GM23338 (cell line): ENCODE results near the gene DOCK1. TPM values are rescaled to one million over a fixed set of nuclear protein-coding genes. Genes with fewer than 3 reads are reported as not detected.

Experiments used
- ATAC-seq: fragments of 200-7000 bp; cut with Tn5 transposase; 3 replicates; pipeline ENCODE4 v1.9.1; 2020
- DNase-seq: peaks from one replicate; pipeline ENCODE4 v3.0.0-alpha.2; 2015; ENCODE audit warnings: low spot score
- H2AFZ ChIP-seq: fragments of 200-600 bp; sonication (generic); 2 replicates; pipeline ENCODE4 v1.8.0; 2016; ENCODE audit warnings: antibody characterized with exemption, mild to moderate bottlenecking, moderate library complexity
- H3F3A ChIP-seq: fragments of 200-600 bp; sonication (generic); replicated peaks from 2 replicates; pipeline ENCODE4 v1.8.0; 2017; ENCODE audit warnings: antibody characterized with exemption, mixed run types, low read depth
- H3K27ac ChIP-seq: fragments of 200-600 bp; sonication (generic); 2 replicates; pipeline ENCODE4 v1.6.1; 2016; ENCODE audit warnings: low read depth
- H3K27me3 ChIP-seq: fragments of 200-600 bp; sonication (generic); 2 replicates; pipeline ENCODE4 v1.8.0; 2016; ENCODE audit warnings: mild to moderate bottlenecking, mixed run types, moderate library complexity; ENCODE audit not compliant: insufficient read depth
- H3K36me3 ChIP-seq: fragments of 200-600 bp; sonication (generic); 2 replicates; pipeline ENCODE4 v1.8.0; 2016; ENCODE audit warnings: mild to moderate bottlenecking; ENCODE audit not compliant: insufficient read depth
- H3K4me1 ChIP-seq: fragments of 200-600 bp; sonication (generic); 2 replicates; pipeline ENCODE4 v1.8.0; 2016; ENCODE audit warnings: mild to moderate bottlenecking, moderate library complexity; ENCODE audit not compliant: insufficient read depth
- H3K4me2 ChIP-seq: fragments of 200-600 bp; sonication (generic); 2 replicates; pipeline ENCODE4 v1.7.1; 2017; ENCODE audit warnings: mixed run types
- H3K4me3 ChIP-seq: fragments of 200-600 bp; sonication (generic); 2 replicates; pipeline ENCODE4 v1.6.1; 2016; ENCODE audit warnings: mixed run types
- H3K79me2 ChIP-seq: fragments of 200-600 bp; sonication (generic); replicated peaks from 2 replicates; pipeline ENCODE4 v1.8.0; 2017; ENCODE audit warnings: mild to moderate bottlenecking; ENCODE audit not compliant: insufficient read depth
- H3K9me2 ChIP-seq: fragments of 200-600 bp; sonication (generic); 2 replicates; pipeline ENCODE4 v1.8.0; 2017; ENCODE audit not compliant: insufficient read depth
- H4K20me1 ChIP-seq: fragments of 200-600 bp; sonication (generic); replicated peaks from 2 replicates; pipeline ENCODE4 v1.8.0; 2017; ENCODE audit warnings: mild to moderate bottlenecking; ENCODE audit not compliant: insufficient read depth
- H3K27ac Mint-ChIP-seq: 2 replicates; pipeline ENCODE4 v1.8.0; 2020; ENCODE audit warnings: inconsistent platforms, mild to moderate bottlenecking, moderate library complexity, mixed read lengths
- H3K27me3 Mint-ChIP-seq: 3 replicates; pipeline ENCODE4 v1.8.0; 2022; ENCODE audit warnings: low read depth, mild to moderate bottlenecking, moderate library complexity, mixed read lengths, inconsistent platforms; ENCODE audit not compliant: insufficient read depth, poor library complexity
- H3K36me3 Mint-ChIP-seq: 3 replicates; pipeline ENCODE4 v1.8.0; 2021; ENCODE audit warnings: low read depth, mild to moderate bottlenecking, inconsistent platforms, moderate library complexity, mixed read lengths
- H3K4me1 Mint-ChIP-seq: 3 replicates; pipeline ENCODE4 v1.8.0; 2020; ENCODE audit warnings: mild to moderate bottlenecking, inconsistent platforms, mixed read lengths
- H3K4me3 Mint-ChIP-seq: 3 replicates; pipeline ENCODE4 v1.8.0; 2021; ENCODE audit warnings: moderate library complexity, mild to moderate bottlenecking, inconsistent platforms, mixed read lengths
- H3K9me3 Mint-ChIP-seq: 3 replicates; pipeline ENCODE4 v1.8.0; 2020; ENCODE audit warnings: moderate library complexity, mild to moderate bottlenecking, inconsistent platforms, mixed read lengths
- CREB1 ChIP-seq: fragments of 250-450 bp; sonication (Bioruptor Pico); IDR thresholded peaks from 2 replicates; pipeline ENCODE4 v1.5.0; 2020; ENCODE audit warnings: low read depth, mild to moderate bottlenecking, moderate library complexity
- EZH2 ChIP-seq: fragments of 200-600 bp; sonication (generic); IDR thresholded peaks from one replicate; pipeline ENCODE4 v1.8.0; 2017; ENCODE audit warnings: antibody characterized with exemption, mild to moderate bottlenecking, low read depth; ENCODE audit not compliant: unreplicated experiment
- EZH2phosphoT487 ChIP-seq: fragments of 200-600 bp; sonication (generic); IDR thresholded peaks from one replicate; pipeline ENCODE4 v1.8.1; 2018; ENCODE audit warnings: antibody characterized with exemption; ENCODE audit not compliant: unreplicated experiment
- NANOG ChIP-seq: IDR thresholded peaks from 2 replicates; pipeline ENCODE4 v1.6.1; 2016; ENCODE audit warnings: antibody characterized with exemption, borderline replicate concordance
- POLR2AphosphoS5 ChIP-seq: IDR thresholded peaks from 2 replicates; pipeline ENCODE4 v1.6.1; 2016; ENCODE audit warnings: antibody characterized with exemption, low read depth
- STAT1 ChIP-seq: IDR thresholded peaks from one replicate; pipeline ENCODE4 v1.6.1; 2016; ENCODE audit warnings: antibody characterized with exemption; ENCODE audit not compliant: unreplicated experiment
- ZNF331 ChIP-seq: fragments of 250-450 bp; sonication (Bioruptor Pico); IDR thresholded peaks from 2 replicates; pipeline ENCODE4 v1.5.0; 2020; ENCODE audit warnings: low read depth, mild to moderate bottlenecking, moderate library complexity
- ZNF462 ChIP-seq: fragments of 250-450 bp; sonication (Bioruptor Pico); IDR thresholded peaks from 2 replicates; pipeline ENCODE4 v1.5.0; 2020; ENCODE audit warnings: mild to moderate bottlenecking, moderate library complexity
- polyA plus RNA-seq: library from polyadenylated mRNA; unstranded; fragments of >200 nt; fragmentation: Nextera tagmentation; extraction: Ambion mirVana; gene quantifications from 2 replicates; pipeline ENCODE4 v1.2.1, GENCODE V29; 2016
- total RNA-seq: library from RNA; depleted of rRNA; stranded (reverse); fragments of >200 nt; shearing (Covaris generic); gene quantifications from 2 replicates; pipeline ENCODE4 v1.2.3, GENCODE V29; 2014
- TF ChIP-seq, protein P1 (sequence below), 2 experiments: fragments of 200-600 bp in 1 of 2; sonication (generic) in 1 of 2; conservative IDR thresholded peaks; 2 replicates each; pipeline versions ENCODE4 v1.5.1 to v1.6.1; 2016 to 2017; ENCODE audit warnings: antibody characterized with exemption in 2 of 2, low read depth in 2 of 2, mild to moderate bottlenecking in 2 of 2, moderate library complexity in 1 of 2

Gene DOCK1
- total and polyA plus RNA-seq, 2 experiments from 2014 or later: 13.2 to 55.3 TPM

GRCh38 chr10:127464561-127464960 lies 559.3 kb downstream of the DOCK1 start:
- Mint-ChIP-seq H3K4me3 (no peak overlapping the region), H3K27me3 (peaks cover 4% of the 10 kb centered on the region), H3K9me3 (peaks cover 9% of the 10 kb centered on the region; the same call in 2 of the 3 replicates), H3K27ac (no peak overlapping the region), H3K4me1 (no peaks in the 10 kb centered on the region), H3K36me3 (no peaks in the 10 kb centered on the region; the same call in 2 of the 3 replicates)
- no peak overlapping the region for H2AFZ ChIP-seq
- no peaks in the 10 kb centered on the region for H4K20me1 ChIP-seq
- H3K27ac ChIP-seq: no peak overlapping the region
- no peaks in the 10 kb centered on the region for H3K4me1 ChIP-seq
- no peaks in the 10 kb centered on the region; the same call in 1 of the 2 replicates for H3K36me3 ChIP-seq
- ATAC-seq (no peak), DNase-seq (no peak)
- H3K4me3 ChIP-seq: no peak overlapping the region
- H3F3A ChIP-seq: no peaks in the 10 kb centered on the region
- H3K79me2 ChIP-seq: no peaks in the 10 kb centered on the region
- H3K4me2 ChIP-seq: no peak overlapping the region
- 0 out of 2 replicates have a peak, but pooled peaks cover 4% of the 10 kb centered on the region for H3K9me2 ChIP-seq
- TF ChIP-seq ZNF331 (CRISPR knock-in tag): no peak
- TF ChIP-seq STAT1: no peak
- TF ChIP-seq ZNF462 (CRISPR knock-in tag): no peak
- no peak for TF ChIP-seq EZH2phosphoT487
- TF ChIP-seq EZH2: no peak
- TF ChIP-seq CREB1 (CRISPR knock-in tag): no peak
- no peak for TF ChIP-seq POLR2AphosphoS5
- no peaks in the 10 kb centered on the region for H3K27me3 ChIP-seq

DNA sequence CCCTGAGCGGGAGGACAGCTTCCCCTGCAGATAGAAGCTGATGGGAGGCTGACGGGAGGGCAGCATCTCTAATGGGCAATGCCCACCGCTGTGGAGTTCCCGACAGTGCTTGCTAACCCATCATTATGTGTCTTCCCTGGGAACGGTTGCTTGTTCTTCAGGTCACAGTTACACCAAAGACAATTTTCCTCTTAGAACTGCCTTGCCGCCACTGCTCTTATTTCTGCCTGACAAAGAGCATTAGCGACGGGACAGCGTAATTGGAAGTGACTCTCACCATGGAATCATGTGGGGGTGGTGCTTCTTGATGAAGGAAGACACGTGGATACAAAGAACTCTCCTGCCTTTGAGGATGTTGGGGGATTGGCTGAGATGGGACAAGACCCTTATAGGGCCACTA lies 562.6 kb downstream of the DOCK1 start:
- no peak for TF ChIP-seq EZH2
- no peak for TF ChIP-seq STAT1
- TF ChIP-seq NANOG: no peak
- no peak for TF ChIP-seq POLR2AphosphoS5
- TF ChIP-seq, protein P1, sequence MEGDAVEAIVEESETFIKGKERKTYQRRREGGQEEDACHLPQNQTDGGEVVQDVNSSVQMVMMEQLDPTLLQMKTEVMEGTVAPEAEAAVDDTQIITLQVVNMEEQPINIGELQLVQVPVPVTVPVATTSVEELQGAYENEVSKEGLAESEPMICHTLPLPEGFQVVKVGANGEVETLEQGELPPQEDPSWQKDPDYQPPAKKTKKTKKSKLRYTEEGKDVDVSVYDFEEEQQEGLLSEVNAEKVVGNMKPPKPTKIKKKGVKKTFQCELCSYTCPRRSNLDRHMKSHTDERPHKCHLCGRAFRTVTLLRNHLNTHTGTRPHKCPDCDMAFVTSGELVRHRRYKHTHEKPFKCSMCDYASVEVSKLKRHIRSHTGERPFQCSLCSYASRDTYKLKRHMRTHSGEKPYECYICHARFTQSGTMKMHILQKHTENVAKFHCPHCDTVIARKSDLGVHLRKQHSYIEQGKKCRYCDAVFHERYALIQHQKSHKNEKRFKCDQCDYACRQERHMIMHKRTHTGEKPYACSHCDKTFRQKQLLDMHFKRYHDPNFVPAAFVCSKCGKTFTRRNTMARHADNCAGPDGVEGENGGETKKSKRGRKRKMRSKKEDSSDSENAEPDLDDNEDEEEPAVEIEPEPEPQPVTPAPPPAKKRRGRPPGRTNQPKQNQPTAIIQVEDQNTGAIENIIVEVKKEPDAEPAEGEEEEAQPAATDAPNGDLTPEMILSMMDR (conservative IDR thresholded peaks at IDR 0.05; ENCODE audit: low read depth in 2 of 2): no peak
- TF ChIP-seq ZNF331 (CRISPR knock-in tag): no peak
- H3K27me3 Mint-ChIP-seq: peaks cover 10% of the 10 kb centered on the region
- no peak for DNase-seq

More for the DNA sequence above, 562.6 kb downstream of the DOCK1 start:
- Histone ChIP-seq H3K36me3 (no peaks in the 10 kb centered on the region), H4K20me1 (no peaks in the 10 kb centered on the region), H3K4me1 (peaks cover 4% of the 10 kb centered on the region; the same call in 1 of the 2 replicates), H3K79me2 (no peaks in the 10 kb centered on the region), H3K4me2 (no peak overlapping the region), H3K9me2 (0 out of 2 replicates have a peak, but pooled peaks cover 7% of the 10 kb centered on the region), H2AFZ (no peak overlapping the region), H3F3A (no peaks in the 10 kb centered on the region), H3K4me3 (no peak overlapping the region), H3K27ac (no peak overlapping the region), H3K27me3 (no peaks in the 10 kb centered on the region)
- no peak overlapping the region for H3K27ac Mint-ChIP-seq
- ATAC-seq: no peak
- H3K4me1 Mint-ChIP-seq: peaks cover 14% of the 10 kb centered on the region
- H3K9me3 Mint-ChIP-seq: no peaks in the 10 kb centered on the region; the same call in 2 of the 3 replicates
- H3K4me3 Mint-ChIP-seq: no peak overlapping the region
- H3K36me3 Mint-ChIP-seq: no peaks in the 10 kb centered on the region
